ENCODE data around the gene PAGE4.

PAGE4 gene

GRCh38 chrX:49840679-49841078 is 11.6 kb downstream of the PAGE4 start:
- Histone ChIP-seq H3K4me1 (ENCODE audit: insufficient read depth, low read length, severe bottlenecking) (no peaks in the 10 kb centered on the region), H3K79me2 (ENCODE audit: insufficient read depth, low read length) (no peaks in the 10 kb centered on the region), H3K27ac (ENCODE audit: low read depth, low read length, poor library complexity, severe bottlenecking) (no peak overlapping the region), H3K9ac (ENCODE audit: low read length) (no peak overlapping the region), H3K9me2 (ENCODE audit: low read depth, low read length) (no peaks in the 10 kb centered on the region), H2AFZ (ENCODE audit: low read length) (no peak overlapping the region), H3F3A (ENCODE audit: insufficient read depth, low read length) (no peaks in the 10 kb centered on the region), H3K27me3 (ENCODE audit: insufficient read depth, low read length) (no peaks in the 10 kb centered on the region), H3K4me2 (ENCODE audit: low read length) (no peak overlapping the region), H3K4me3 (ENCODE audit: low read depth, low read length, poor library complexity, severe bottlenecking) (no peak overlapping the region), H3K9me3 (ENCODE audit: low read length) (no peaks in the 10 kb centered on the region), H3K36me3 (ENCODE audit: insufficient read depth, low read length) (no peaks in the 10 kb centered on the region), H4K20me1 (ENCODE audit: insufficient read depth, low read length) (no peaks in the 10 kb centered on the region)
- peak; percentile 42; the same call in 1 of the 2 replicates for TF ChIP-seq CTCF (IDR thresholded peaks at IDR 0.05; ENCODE audit: low read length)
- no peak for TF ChIP-seq EZH2 (IDR thresholded peaks at IDR 0.05; ENCODE audit: borderline replicate concordance, low read length)

DNA sequence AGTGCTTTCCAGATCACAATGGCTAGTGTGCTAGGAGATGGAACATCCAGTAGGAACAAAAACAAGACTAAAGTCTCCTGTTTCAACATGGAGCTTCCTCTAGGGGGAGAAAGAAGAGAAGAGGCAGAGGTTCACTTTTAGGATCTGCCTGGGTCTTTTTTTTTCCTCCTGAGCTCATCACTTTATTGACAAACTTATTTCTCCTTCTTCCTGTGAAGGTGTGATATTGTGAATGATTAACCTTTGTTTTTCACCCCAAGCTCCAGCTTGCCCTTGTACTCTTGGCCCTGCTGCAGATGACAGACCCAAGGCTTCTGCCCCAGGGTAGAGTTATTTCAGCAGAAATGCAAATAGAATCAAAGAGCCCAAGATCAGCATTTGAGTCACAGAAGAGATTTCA is 13.5 kb downstream of the PAGE4 start:
- Histone ChIP-seq H3K9me3 (ENCODE audit: low read length) (no peaks in the 10 kb centered on the region), H3K4me1 (ENCODE audit: insufficient read depth, low read length, severe bottlenecking) (no peaks in the 10 kb centered on the region), H2AFZ (ENCODE audit: low read length) (no peak overlapping the region), H3K4me2 (ENCODE audit: low read length) (no peak overlapping the region), H3F3A (ENCODE audit: insufficient read depth, low read length) (no peaks in the 10 kb centered on the region), H4K20me1 (ENCODE audit: insufficient read depth, low read length) (no peaks in the 10 kb centered on the region), H3K36me3 (ENCODE audit: insufficient read depth, low read length) (no peaks in the 10 kb centered on the region), H3K9ac (ENCODE audit: low read length) (no peak overlapping the region), H3K27me3 (ENCODE audit: insufficient read depth, low read length) (no peaks in the 10 kb centered on the region), H3K27ac (ENCODE audit: low read depth, low read length, poor library complexity, severe bottlenecking) (no peak overlapping the region), H3K4me3 (ENCODE audit: low read depth, low read length, poor library complexity, severe bottlenecking) (no peak overlapping the region), H3K79me2 (ENCODE audit: insufficient read depth, low read length) (no peaks in the 10 kb centered on the region), H3K9me2 (ENCODE audit: low read depth, low read length) (no peaks in the 10 kb centered on the region)
- TF ChIP-seq CTCF (IDR thresholded peaks at IDR 0.05; ENCODE audit: low read length) (no peak), EZH2 (IDR thresholded peaks at IDR 0.05; ENCODE audit: borderline replicate concordance, low read length) (no peak)

DNA sequence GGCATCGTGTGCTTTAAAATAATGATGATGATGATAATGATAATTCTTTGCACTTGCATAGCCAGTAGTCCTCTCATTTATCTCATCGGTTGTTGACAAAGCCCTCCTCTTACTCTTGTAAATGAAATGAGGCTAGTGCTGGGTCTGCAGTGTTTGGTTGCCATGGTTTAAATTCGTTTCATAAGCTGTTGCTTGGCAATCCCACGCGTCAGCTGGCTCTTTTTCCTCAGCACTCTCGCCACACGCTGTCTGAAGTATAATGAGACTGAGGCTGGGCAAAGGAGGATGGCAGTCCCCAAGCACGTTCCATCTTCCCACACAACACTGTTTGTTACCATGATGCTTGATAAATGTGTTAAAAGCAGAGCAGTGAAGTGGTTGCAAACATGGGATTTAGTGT is 15.5 kb downstream of the PAGE4 start:
- Histone ChIP-seq H3F3A (ENCODE audit: insufficient read depth, low read length) (no peaks in the 10 kb centered on the region), H3K9me3 (ENCODE audit: low read length) (no peaks in the 10 kb centered on the region), H3K27me3 (ENCODE audit: insufficient read depth, low read length) (no peaks in the 10 kb centered on the region), H3K36me3 (ENCODE audit: insufficient read depth, low read length) (no peaks in the 10 kb centered on the region), H4K20me1 (ENCODE audit: insufficient read depth, low read length) (no peaks in the 10 kb centered on the region), H3K9me2 (ENCODE audit: low read depth, low read length) (no peaks in the 10 kb centered on the region), H2AFZ (ENCODE audit: low read length) (no peak overlapping the region), H3K4me2 (ENCODE audit: low read length) (no peak overlapping the region), H3K4me1 (ENCODE audit: insufficient read depth, low read length, severe bottlenecking) (no peaks in the 10 kb centered on the region), H3K79me2 (ENCODE audit: insufficient read depth, low read length) (no peaks in the 10 kb centered on the region), H3K9ac (ENCODE audit: low read length) (no peak overlapping the region), H3K4me3 (ENCODE audit: low read depth, low read length, poor library complexity, severe bottlenecking) (no peak overlapping the region), H3K27ac (ENCODE audit: low read depth, low read length, poor library complexity, severe bottlenecking) (no peak overlapping the region)
- TF ChIP-seq CTCF (IDR thresholded peaks at IDR 0.05; ENCODE audit: low read length) = no peak
- no peak for TF ChIP-seq EZH2 (IDR thresholded peaks at IDR 0.05; ENCODE audit: borderline replicate concordance, low read length)

All from OCI-LY1 (cell line).